Epithelial cell of proximal tubule (primary cell): ENCODE data around the gene IQCK. TPM values are rescaled to one million over a fixed set of nuclear protein-coding genes. Genes with fewer than 3 reads are reported as not detected.

Source experiments
- DNase-seq: peaks from one replicate; pipeline ENCODE4 v3.0.0-alpha.2; 2011; ENCODE audit warnings: low read depth
- H3K4me3 ChIP-seq: 2 replicates; pipeline ENCODE4 v1.5.1; 2011; ENCODE audit warnings: low read depth, mild to moderate bottlenecking, low read length
- total RNA-seq: library from RNA; depleted of rRNA; stranded (reverse); fragments of >200 nt; gene quantifications from 2 replicates; pipeline ENCODE4 v1.2.3, GENCODE V29; 2015
- TF ChIP-seq, protein P1 (sequence below): conservative IDR thresholded peaks from 2 replicates; pipeline ENCODE4 v1.5.1; 2012; ENCODE audit warnings: low read depth, mild to moderate bottlenecking, low read length

The IQCK gene
- total RNA-seq, 1 donor from 2014 or later, result 10.0 TPM

DNA sequence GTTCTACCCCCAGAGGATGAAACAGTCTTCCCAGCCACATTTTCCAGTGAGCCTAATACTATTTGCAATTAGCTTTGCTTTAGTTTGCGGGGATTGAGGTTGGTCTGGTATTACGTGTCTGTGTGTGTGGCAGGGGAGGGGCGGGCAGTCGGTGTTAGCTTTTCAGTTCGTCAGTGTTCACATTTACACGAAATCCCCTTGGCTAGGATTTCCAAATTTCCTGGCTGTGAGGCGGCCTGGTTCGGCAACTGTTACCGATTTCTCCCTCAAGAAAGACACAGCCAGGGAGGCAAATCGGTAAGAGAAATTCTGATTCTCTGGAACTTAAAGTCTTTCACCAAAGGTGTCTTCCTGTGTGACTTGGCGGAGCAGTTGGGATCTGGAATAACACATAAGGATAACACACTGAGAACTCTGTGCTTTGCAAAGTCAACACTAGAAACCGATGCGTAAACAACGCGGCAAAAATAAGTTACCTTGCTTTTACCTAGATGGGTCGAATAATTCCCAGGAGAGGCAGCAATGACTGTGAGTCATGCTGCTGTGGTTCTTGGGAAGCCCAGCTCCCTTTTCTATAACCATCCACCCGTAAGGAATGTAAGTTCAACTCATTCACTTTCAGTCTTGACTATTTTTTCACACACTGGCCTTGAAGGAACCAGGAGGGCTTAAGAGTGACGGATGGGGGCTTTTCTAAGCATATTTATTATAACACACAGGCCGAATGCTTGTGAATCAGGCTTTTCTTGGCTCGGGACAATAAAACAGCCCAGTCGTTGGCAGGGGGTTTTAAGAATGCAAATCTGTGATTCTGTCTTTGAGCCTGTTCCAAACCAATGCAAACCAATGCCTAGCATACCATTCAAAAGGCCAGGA is 142.3 kb downstream of the IQCK start:
- no peak overlapping the region for H3K4me3 ChIP-seq
- DNase-seq, result peak; percentile 77
- TF ChIP-seq, protein P1, sequence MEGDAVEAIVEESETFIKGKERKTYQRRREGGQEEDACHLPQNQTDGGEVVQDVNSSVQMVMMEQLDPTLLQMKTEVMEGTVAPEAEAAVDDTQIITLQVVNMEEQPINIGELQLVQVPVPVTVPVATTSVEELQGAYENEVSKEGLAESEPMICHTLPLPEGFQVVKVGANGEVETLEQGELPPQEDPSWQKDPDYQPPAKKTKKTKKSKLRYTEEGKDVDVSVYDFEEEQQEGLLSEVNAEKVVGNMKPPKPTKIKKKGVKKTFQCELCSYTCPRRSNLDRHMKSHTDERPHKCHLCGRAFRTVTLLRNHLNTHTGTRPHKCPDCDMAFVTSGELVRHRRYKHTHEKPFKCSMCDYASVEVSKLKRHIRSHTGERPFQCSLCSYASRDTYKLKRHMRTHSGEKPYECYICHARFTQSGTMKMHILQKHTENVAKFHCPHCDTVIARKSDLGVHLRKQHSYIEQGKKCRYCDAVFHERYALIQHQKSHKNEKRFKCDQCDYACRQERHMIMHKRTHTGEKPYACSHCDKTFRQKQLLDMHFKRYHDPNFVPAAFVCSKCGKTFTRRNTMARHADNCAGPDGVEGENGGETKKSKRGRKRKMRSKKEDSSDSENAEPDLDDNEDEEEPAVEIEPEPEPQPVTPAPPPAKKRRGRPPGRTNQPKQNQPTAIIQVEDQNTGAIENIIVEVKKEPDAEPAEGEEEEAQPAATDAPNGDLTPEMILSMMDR, result no peak

DNA sequence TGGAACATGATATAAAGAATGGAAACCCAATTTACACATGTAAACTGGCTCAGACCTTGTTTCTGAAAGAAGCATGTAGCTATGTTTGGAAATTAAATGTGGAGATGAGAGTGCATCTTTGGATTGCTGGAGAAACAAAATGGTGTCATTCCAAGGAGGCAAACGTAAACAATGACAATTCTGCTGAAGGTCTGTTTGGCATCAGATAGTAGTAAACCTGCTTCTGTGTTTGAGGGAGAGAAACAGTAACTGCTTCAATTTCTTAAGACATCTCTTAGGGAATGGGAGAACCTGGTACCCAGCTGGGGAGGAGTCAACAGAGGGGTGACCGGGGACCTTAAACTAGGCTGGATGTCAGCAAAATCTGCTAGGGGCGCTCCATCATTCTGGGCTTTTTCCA is 143.1 kb downstream of the IQCK start:
- no peak for DNase-seq
- no peak overlapping the region for H3K4me3 ChIP-seq
- TF ChIP-seq, protein P1, result no peak

DNA sequence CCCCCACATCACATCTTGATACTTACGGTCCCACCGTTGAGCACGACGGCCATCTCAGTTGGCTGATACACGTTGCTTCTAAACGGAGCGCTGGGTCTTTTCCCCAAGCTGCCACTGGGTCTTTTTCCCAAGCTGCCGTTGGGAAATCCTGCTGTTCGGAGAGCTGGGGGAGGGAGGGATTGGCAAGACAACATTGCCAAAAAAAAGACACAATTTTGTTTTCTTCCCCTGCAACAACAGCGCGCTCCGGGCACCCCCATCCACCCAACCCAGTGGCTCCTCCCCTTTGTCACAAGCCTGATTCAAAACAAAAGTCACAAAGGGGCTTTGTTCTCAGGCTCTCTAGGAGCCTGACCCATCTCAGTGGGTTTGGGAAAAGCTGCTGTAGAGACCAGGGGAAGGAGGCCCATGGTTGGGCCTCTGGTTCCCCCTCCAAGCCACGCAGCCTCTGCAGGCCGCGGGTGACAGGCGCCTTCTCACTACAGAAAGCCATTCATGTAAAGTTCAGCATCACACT is 143.8 kb downstream of the IQCK start:
- no peak for DNase-seq
- TF ChIP-seq, protein P1, result no peak

DNA sequence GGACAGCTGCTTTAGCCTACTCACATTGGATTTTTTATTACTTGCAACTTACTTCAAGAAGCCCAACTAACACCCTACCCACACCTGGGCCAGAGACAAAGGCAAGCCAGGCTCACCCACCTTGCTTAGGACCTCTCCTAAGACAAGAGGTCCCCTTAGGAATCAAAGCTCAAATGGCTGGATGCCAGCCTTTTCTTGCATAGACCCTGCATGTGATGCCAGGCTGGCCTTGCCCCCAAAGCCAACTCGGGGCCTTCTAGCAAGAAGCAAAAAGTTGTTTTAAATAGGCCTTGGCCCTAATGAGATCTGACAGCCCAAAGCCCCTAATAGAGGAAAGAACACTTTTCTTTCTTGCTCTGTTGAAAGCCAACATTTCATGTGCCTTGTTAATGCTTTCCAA is 145.9 kb downstream of the IQCK start:
- no peak overlapping the region for H3K4me3 ChIP-seq
- TF ChIP-seq, protein P1, result no peak
- DNase-seq, result no peak

More for the DNA sequence above, 143.8 kb downstream of the IQCK start:
- no peak overlapping the region for H3K4me3 ChIP-seq

DNA sequence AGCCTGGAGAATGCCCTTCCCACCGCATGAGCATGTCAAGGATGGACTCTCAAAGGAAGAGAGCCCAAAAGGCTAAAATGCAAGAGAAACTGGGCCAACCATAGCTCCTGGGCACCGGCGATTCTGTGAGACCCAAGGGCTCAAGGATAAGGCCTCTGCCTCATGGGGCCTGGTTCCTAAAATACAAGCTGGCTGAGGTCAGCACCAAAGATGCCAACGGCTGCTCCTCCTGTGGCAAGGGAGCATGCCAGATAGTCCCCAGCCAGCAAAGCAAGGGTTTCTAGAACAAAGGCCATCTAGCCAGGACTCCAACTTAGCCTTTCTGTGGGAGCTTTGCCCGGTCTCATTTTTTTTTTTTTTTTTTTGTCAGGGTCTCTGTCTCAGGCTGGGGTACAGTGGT is 146.5 kb downstream of the IQCK start:
- TF ChIP-seq, protein P1, result no peak
- no peak for DNase-seq
- H3K4me3 ChIP-seq, result no peak overlapping the region

DNA sequence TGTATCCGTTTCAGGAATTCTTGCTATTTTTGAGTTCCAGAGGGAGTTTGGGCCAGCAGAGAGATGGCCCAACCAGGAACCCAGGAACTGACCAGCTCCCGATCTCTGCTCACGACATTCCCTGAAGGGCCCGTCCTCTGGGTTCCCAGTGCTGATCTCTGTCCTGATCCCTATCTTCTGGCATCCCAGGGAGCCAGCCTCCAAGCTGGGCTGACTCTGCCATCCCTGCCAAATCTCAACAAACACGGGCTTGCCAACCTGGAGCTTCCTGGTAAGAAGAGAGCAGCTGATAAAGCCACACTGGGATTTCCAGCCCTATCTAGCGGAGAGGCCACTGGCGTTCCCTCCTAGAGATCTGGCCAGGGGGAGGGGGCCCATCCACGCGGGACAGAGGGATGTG is 150.3 kb downstream of the IQCK start:
- TF ChIP-seq, protein P1, result no peak
- no peak for DNase-seq
- H3K4me3 ChIP-seq, result no peak overlapping the region
